H1 (cell line): ENCODE results near the gene L3MBTL4. TPM values are rescaled to one million over a fixed set of nuclear protein-coding genes. Genes with fewer than 3 reads are reported as not detected.

Experiments used
- CTCF ChIA-PET: fragments of 300-600 bp; sonication (Branson Sonifier 250); formaldehyde crosslinking; loops from one replicate; lab custom pipeline; 2021; ENCODE audit not compliant: partially characterized antibody; lab: Charles Lee
- POLR2A ChIA-PET: fragments of 300-600 bp; sonication (Branson Sonifier 250); formaldehyde crosslinking; loops from one replicate; lab custom pipeline; 2021; ENCODE audit warnings: inconsistent platforms; ENCODE audit not compliant: partially characterized antibody; lab: Charles Lee
- DNase-seq, 2 experiments: peaks; one replicate each; pipeline versions ENCODE4 v3.0.0 to v3.0.0-alpha.2; 2010 to 2022; ENCODE audit warnings: low spot score in 2 of 2, low read depth in 1 of 2, mixed read lengths in 1 of 2
- FAIRE-seq: peaks from 2 replicates; lab custom pipeline; 2011; peaks lifted over from hg19 to GRCh38; lab: Jason Lieb, UNC
- H2AFZ ChIP-seq: 2 replicates; pipeline ENCODE4 v1.8.1; 2012; ENCODE audit warnings: low read length, inconsistent platforms
- H2AK5ac ChIP-seq: 2 replicates; pipeline ENCODE4 v1.6.1; 2013; ENCODE audit warnings: low read depth, low read length
- H2BK120ac ChIP-seq: replicated peaks from 2 replicates; pipeline ENCODE3; 2013; ENCODE audit warnings: low read depth, low read length, inconsistent platforms
- H2BK12ac ChIP-seq: 2 replicates; pipeline ENCODE4 v1.6.1; 2013; ENCODE audit warnings: low read depth, low read length
- H2BK15ac ChIP-seq: 2 replicates; pipeline ENCODE4 v1.6.1; 2013; ENCODE audit warnings: low read length
- H2BK20ac ChIP-seq: 2 replicates; pipeline ENCODE4 v1.6.1; 2013; ENCODE audit warnings: low read length
- H2BK5ac ChIP-seq: 2 replicates; pipeline ENCODE4 v1.6.1; 2013; ENCODE audit warnings: low read depth, low read length
- H3K14ac ChIP-seq: 2 replicates; pipeline ENCODE4 v1.6.1; 2013; ENCODE audit warnings: inconsistent platforms; ENCODE audit not compliant: insufficient read length
- H3K18ac ChIP-seq: 2 replicates; pipeline ENCODE4 v1.6.1; 2013; ENCODE audit warnings: low read length; ENCODE audit errors: extremely low read depth
- H3K23ac ChIP-seq: 2 replicates; pipeline ENCODE4 v1.6.1; 2013; ENCODE audit warnings: inconsistent platforms; ENCODE audit not compliant: insufficient read length
- H3K23me2 ChIP-seq: 2 replicates; pipeline ENCODE4 v1.6.1; 2013; ENCODE audit warnings: low read depth, low read length
- H3K27ac ChIP-seq: 2 replicates; pipeline ENCODE4 v1.6.1; 2011; ENCODE audit warnings: low read depth, low read length, inconsistent platforms
- H3K27me3 ChIP-seq, 4 experiments: replicated peaks in 1 of 4; 1 replicate in 1 of 4; 2 replicates in 3 of 4; pipeline versions ENCODE4 v1.6.1 to v1.8.1; 2011 to 2013; ENCODE audit warnings: low read length in 3 of 4, mild to moderate bottlenecking in 3 of 4, inconsistent platforms in 2 of 4, mixed read lengths in 2 of 4, moderate library complexity in 1 of 4; ENCODE audit not compliant: control insufficient read depth in 3 of 4, insufficient read depth in 3 of 4; ENCODE audit errors: extremely low read depth in 1 of 4
- H3K36me3 ChIP-seq, 4 experiments: 2 replicates each; pipeline versions ENCODE4 v1.6.1 to v1.8.1; 2011 to 2013; ENCODE audit warnings: mild to moderate bottlenecking in 4 of 4, low read length in 3 of 4, moderate library complexity in 2 of 4, control low read depth in 1 of 4, inconsistent platforms in 1 of 4; ENCODE audit not compliant: insufficient read depth in 4 of 4, control insufficient read depth in 2 of 4
- H3K4ac ChIP-seq: replicated peaks from 2 replicates; pipeline ENCODE3; 2013; ENCODE audit warnings: low read length, low read depth, mixed read lengths, inconsistent platforms; ENCODE audit not compliant: insufficient read length
- H3K4me1 ChIP-seq, 4 experiments: replicated peaks in 1 of 4; 1 replicate in 1 of 4; 2 replicates in 3 of 4; pipeline versions ENCODE4 v1.6.1 to v1.8.1; 2011 to 2013; ENCODE audit warnings: low read length in 3 of 4, inconsistent platforms in 2 of 4, mixed read lengths in 1 of 4; ENCODE audit not compliant: insufficient read depth in 4 of 4, control insufficient read depth in 3 of 4
- H3K4me2 ChIP-seq, 2 experiments: 2 replicates each; pipeline versions ENCODE4 v1.6.1 to v1.8.1; 2011 to 2013; ENCODE audit warnings: low read depth in 2 of 2, low read length in 2 of 2, control low read depth in 1 of 2, inconsistent platforms in 1 of 2, mild to moderate bottlenecking in 1 of 2; ENCODE audit not compliant: insufficient read depth in 1 of 2
- H3K4me3 ChIP-seq, 4 experiments: fragments of 200-600, 300-600 bp in 1 of 4; sonication (generic), shearing (Covaris generic), sonication (Bioruptor Twin) in 1 of 4; 2 replicates each; pipeline versions ENCODE4 v1.5.1 to v1.8.1; 2011 to 2016; ENCODE audit warnings: low read length in 4 of 4, low read depth in 3 of 4, control low read depth in 2 of 4, inconsistent platforms in 2 of 4, mild to moderate bottlenecking in 2 of 4, mixed read lengths in 1 of 4, moderate library complexity in 1 of 4; ENCODE audit not compliant: insufficient read depth in 2 of 4; ENCODE audit errors: extremely low read depth in 1 of 4
- H3K56ac ChIP-seq: replicated peaks from 2 replicates; pipeline ENCODE3; 2013; ENCODE audit warnings: low read depth, mild to moderate bottlenecking, mixed read lengths, low read length, inconsistent platforms; ENCODE audit not compliant: insufficient read length
- H3K79me1 ChIP-seq: 2 replicates; pipeline ENCODE4 v1.6.1; 2013; ENCODE audit warnings: low read depth, low read length, control low read depth
- H3K79me2 ChIP-seq, 2 experiments: 2 replicates each; pipeline versions ENCODE4 v1.6.1 to v1.8.1; 2012 to 2013; ENCODE audit warnings: low read length in 2 of 2, mild to moderate bottlenecking in 2 of 2, inconsistent platforms in 1 of 2; ENCODE audit not compliant: insufficient read depth in 2 of 2, control insufficient read depth in 1 of 2
- H3K9ac ChIP-seq, 4 experiments: replicated peaks in 1 of 4; 1 replicate in 1 of 4; 2 replicates in 3 of 4; pipeline versions ENCODE4 v1.6.1 to v1.8.1; 2011 to 2013; ENCODE audit warnings: low read depth in 3 of 4, low read length in 3 of 4, control low read depth in 2 of 4, mild to moderate bottlenecking in 2 of 4, moderate library complexity in 2 of 4, inconsistent platforms in 1 of 4; ENCODE audit errors: extremely low read depth in 1 of 4
- H3K9me3 ChIP-seq, 2 experiments: 2 replicates each; pipeline versions ENCODE4 v1.6.1 to v1.8.1; 2012 to 2013; ENCODE audit warnings: mild to moderate bottlenecking in 2 of 2, moderate library complexity in 2 of 2, control low read depth in 1 of 2, inconsistent platforms in 1 of 2, low read depth in 1 of 2, low read length in 1 of 2, mixed read lengths in 1 of 2; ENCODE audit not compliant: insufficient read depth in 2 of 2
- H4K20me1 ChIP-seq, 2 experiments: replicated peaks in 1 of 2; 2 replicates each; pipeline versions ENCODE3 to v1.8.1; 2011 to 2013; ENCODE audit warnings: inconsistent platforms in 2 of 2, low read length in 2 of 2, mild to moderate bottlenecking in 1 of 2; ENCODE audit not compliant: insufficient read depth in 2 of 2, control insufficient read depth in 1 of 2
- H4K5ac ChIP-seq: 2 replicates; pipeline ENCODE4 v1.6.1; 2013; ENCODE audit warnings: low read length, low read depth, mixed read lengths, inconsistent platforms; ENCODE audit not compliant: insufficient read length
- H4K8ac ChIP-seq: 2 replicates; pipeline ENCODE4 v1.8.0; 2013; ENCODE audit warnings: mild to moderate bottlenecking, moderate library complexity, low read length, inconsistent platforms; ENCODE audit not compliant: insufficient read depth; ENCODE audit errors: extremely low read depth
- H4K91ac ChIP-seq: replicated peaks from 2 replicates; pipeline ENCODE3; 2013; ENCODE audit warnings: low read length, mixed read lengths, inconsistent platforms; ENCODE audit not compliant: insufficient read length
- ASH2L ChIP-seq: fragments of 200-600, 300-600 bp; sonication (generic); IDR thresholded peaks from one replicate; pipeline ENCODE4 v1.7.1; 2017; ENCODE audit warnings: low read length
- CBX8 ChIP-seq: fragments of 300-800, 300-1000 bp; sonication (generic); IDR thresholded peaks from 2 replicates; pipeline ENCODE4 v1.7.1; 2016; ENCODE audit warnings: low read depth, low read length, borderline replicate concordance
- FOSL1 ChIP-seq: IDR thresholded peaks from 2 replicates; pipeline ENCODE4 v1.6.1; 2011; ENCODE audit warnings: mild to moderate bottlenecking, low read depth, low read length, moderate library complexity; ENCODE audit not compliant: insufficient read depth
- KDM5A ChIP-seq: fragments of 200-600 bp; IDR thresholded peaks from 2 replicates; pipeline ENCODE4 v1.7.1; 2012; ENCODE audit warnings: mild to moderate bottlenecking, low read length, inconsistent platforms, mixed read lengths
- MAFK ChIP-seq: IDR thresholded peaks from 2 replicates; pipeline ENCODE4 v1.6.1; 2012; ENCODE audit warnings: low read depth, mild to moderate bottlenecking, improper control_type of control experiment, low read length
- SP1 ChIP-seq: IDR thresholded peaks from 2 replicates; pipeline ENCODE4 v1.6.1; 2011; ENCODE audit warnings: low read depth, low read length
- WGBS, 2 experiments: shearing (Covaris generic) in 1 of 2; methylation state at CpG; one replicate each; pipeline versions ENCODE4 v1.1.6 to v1.1.7; 2013 to 2015; ENCODE audit warnings: low lambda C conversion rate in 2 of 2, mixed read lengths in 2 of 2, inconsistent platforms in 1 of 2, low coverage in 1 of 2, missing lambda C conversion rate in 1 of 2; ENCODE audit not compliant: insufficient replicate concordance in 2 of 2, insufficient coverage in 1 of 2, insufficient read length in 1 of 2; ENCODE audit errors: extremely low coverage in 1 of 2, missing lambda C conversion rate in 1 of 2; 5-methylcytosine and 5-hydroxymethylcytosine counted together
- polyA plus RNA-seq, 7 experiments: library from polyadenylated mRNA; depleted of rRNA in 3 of 7; stranded (reverse) in 5 of 7; unstranded in 2 of 7; fragments of >200 nt in 5 of 7; fragments of 200-250 nt in 2 of 7; gene quantifications; 1 replicate in 5 of 7; 2 replicates in 1 of 7; 4 replicates in 1 of 7; pipeline versions ENCODE4 v1.2.1 to v1.2.3, GENCODE V29; 2011 to 2013; ENCODE audit warnings: missing spikeins in 2 of 7, mixed read lengths in 2 of 7
- total RNA-seq: library from RNA; stranded (reverse); fragmentation: NEBNext Ultra II Directional; extraction: Animal tissue kit (Norgen Biotek cat#: 25700); gene quantifications from 2 replicates; pipeline ENCODE4 v1.2.1, GENCODE V29; 2021

The L3MBTL4 gene
- total and polyA plus RNA-seq, 2 of the 8 experiments (the other 6 are each of a cell fraction or from before 2014, with no cell fraction given), result 1.0 to 2.1 TPM

GRCh38 chr18:6139007-6139406 lies 275.7 kb downstream of the L3MBTL4 start:
- Histone ChIP-seq H2BK20ac (no peak overlapping the region), H2BK15ac (no peak overlapping the region), H3K79me2 (no peaks in the 10 kb centered on the region), H3K4me1 (no peaks in the 10 kb centered on the region), H3K23me2 (no peaks in the 10 kb centered on the region; the same call in 1 of the 2 replicates), H3K18ac (no peak overlapping the region), H4K91ac (no peak overlapping the region), H3K9me3 (peaks cover 7 to 11% of the 10 kb centered on the region in 2 experiments; a peak in 2 of 4 replicates), H3K27ac (no peak overlapping the region), H3K79me1 (no peaks in the 10 kb centered on the region), H2AK5ac (no peak overlapping the region), H3K4me3 (no peak overlapping the region), H2BK5ac (no peak overlapping the region), H3K9ac (no peak overlapping the region), H3K4ac (no peak overlapping the region), H3K4me2 (no peak overlapping the region), H3K36me3 (no peaks in the 10 kb centered on the region), H3K23ac (no peak overlapping the region), H3K27me3 (no peaks in the 10 kb centered on the region), H3K14ac (no peak overlapping the region), H2AFZ (no peak overlapping the region), H2BK12ac (no peak overlapping the region), H3K56ac (no peak overlapping the region), H4K5ac (no peak overlapping the region), H4K20me1 (no peaks in the 10 kb centered on the region), H2BK120ac (no peak overlapping the region), H4K8ac (no peak overlapping the region)
- WGBS, 2 experiments, result 88% methylated on average over 3 of the region's 3 CpGs; no CpG with 5 or more reads in 1 of the 2 experiments
- no peak for DNase-seq
- no peak for FAIRE-seq
- ChIA-PET POLR2A (no interaction called here), CTCF (interaction anchor here (0.6 kb wide), 1 partner anchor 59 kb away, joined by 3 read pairs; no protein-coding TSS in a partner anchor)
- TF ChIP-seq FOSL1, result no peak
- TF ChIP-seq ASH2L, result no peak
- TF ChIP-seq SP1, result no peak
- no peak for TF ChIP-seq KDM5A
- TF ChIP-seq CBX8, result no peak
- TF ChIP-seq MAFK, result no peak
